ENCODE measurements around the gene CCDC137.

DNA sequence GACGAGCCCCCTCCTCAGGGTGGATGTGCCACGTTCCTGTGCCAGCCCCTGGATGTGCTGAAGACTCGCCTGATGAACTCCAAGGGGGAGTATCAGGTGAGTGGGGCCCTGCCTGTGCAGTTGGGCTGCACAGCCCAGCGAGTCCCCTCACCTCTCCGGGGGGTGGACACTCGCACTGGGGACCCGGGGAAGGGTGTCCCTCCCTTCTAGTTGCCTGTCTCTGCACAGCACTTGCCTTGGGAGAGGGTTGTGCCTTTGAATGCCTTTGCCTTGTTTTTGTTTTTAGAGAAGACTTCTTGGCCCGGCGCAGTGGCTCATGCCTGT, 51.2 kb downstream of the CCDC137 start:
- TF ChIP-seq, protein P1, sequence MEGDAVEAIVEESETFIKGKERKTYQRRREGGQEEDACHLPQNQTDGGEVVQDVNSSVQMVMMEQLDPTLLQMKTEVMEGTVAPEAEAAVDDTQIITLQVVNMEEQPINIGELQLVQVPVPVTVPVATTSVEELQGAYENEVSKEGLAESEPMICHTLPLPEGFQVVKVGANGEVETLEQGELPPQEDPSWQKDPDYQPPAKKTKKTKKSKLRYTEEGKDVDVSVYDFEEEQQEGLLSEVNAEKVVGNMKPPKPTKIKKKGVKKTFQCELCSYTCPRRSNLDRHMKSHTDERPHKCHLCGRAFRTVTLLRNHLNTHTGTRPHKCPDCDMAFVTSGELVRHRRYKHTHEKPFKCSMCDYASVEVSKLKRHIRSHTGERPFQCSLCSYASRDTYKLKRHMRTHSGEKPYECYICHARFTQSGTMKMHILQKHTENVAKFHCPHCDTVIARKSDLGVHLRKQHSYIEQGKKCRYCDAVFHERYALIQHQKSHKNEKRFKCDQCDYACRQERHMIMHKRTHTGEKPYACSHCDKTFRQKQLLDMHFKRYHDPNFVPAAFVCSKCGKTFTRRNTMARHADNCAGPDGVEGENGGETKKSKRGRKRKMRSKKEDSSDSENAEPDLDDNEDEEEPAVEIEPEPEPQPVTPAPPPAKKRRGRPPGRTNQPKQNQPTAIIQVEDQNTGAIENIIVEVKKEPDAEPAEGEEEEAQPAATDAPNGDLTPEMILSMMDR (IDR thresholded peaks at IDR 0.05; ENCODE audit: insufficient read depth, low read length) = no peak
- no peak for TF ChIP-seq POLR2AphosphoS5 (IDR thresholded peaks at IDR 0.05; ENCODE audit: low read depth)
